Kidney epithelial cell (primary cell): Measurements from ENCODE around the gene TMEM192. TPM values are rescaled to one million over a fixed set of nuclear protein-coding genes. Genes with fewer than 3 reads are reported as not detected.

ENCODE experiments used
- DNase-seq: peaks from one replicate; pipeline ENCODE4 v3.0.0-alpha.2; 2010; ENCODE audit warnings: low read depth
- H3K27me3 ChIP-seq: 2 replicates; pipeline ENCODE4 v1.6.0; 2011; ENCODE audit warnings: low read length; ENCODE audit not compliant: control insufficient read depth, insufficient read depth
- H3K36me3 ChIP-seq: 2 replicates; pipeline ENCODE4 v1.5.1; 2011; ENCODE audit warnings: low read length; ENCODE audit not compliant: control insufficient read depth, insufficient read depth
- H3K4me3 ChIP-seq: 2 replicates; pipeline ENCODE4 v1.5.1; 2011; ENCODE audit warnings: low read depth, mild to moderate bottlenecking, control low read depth, low read length
- CTCF ChIP-seq: IDR thresholded peaks from 2 replicates; pipeline ENCODE4 v1.5.1; 2011; ENCODE audit warnings: mild to moderate bottlenecking, moderate library complexity, low read length, control low read depth, inconsistent platforms; ENCODE audit not compliant: insufficient read depth, poor library complexity, severe bottlenecking
- total RNA-seq: library from RNA; depleted of rRNA; stranded (reverse); fragments of >200 nt; gene quantifications from 2 replicates; pipeline ENCODE4 v1.2.3, GENCODE V29; 2015

TMEM192 gene
- total RNA-seq, 1 donor from 2014 or later: 21.1 TPM

GRCh38 chr4:165150545-165150944 is 37.9 kb upstream of the TMEM192 start:
- H3K27me3 ChIP-seq: no peaks in the 10 kb centered on the region
- no peak overlapping the region for H3K4me3 ChIP-seq
- H3K36me3 ChIP-seq: no peaks in the 10 kb centered on the region
- TF ChIP-seq CTCF: no peak
- DNase-seq: no peak

- Histone ChIP-seq H3K4me3 (no peak overlapping the region), H3K36me3 (no peaks in the 10 kb centered on the region), H3K27me3 (no peaks in the 10 kb centered on the region)
- no peak for DNase-seq
- no peak for TF ChIP-seq CTCF
Measured at GRCh38 chr4:165138843-165139242, 26.2 kb upstream of the TMEM192 start.

GRCh38 chr4:165137205-165137604 is 24.5 kb upstream of the TMEM192 start:
- TF ChIP-seq CTCF: no peak

GRCh38 chr4:165136529-165136928 is 23.9 kb upstream of the TMEM192 start:
- Histone ChIP-seq H3K4me3 (no peak overlapping the region), H3K36me3 (no peaks in the 10 kb centered on the region), H3K27me3 (no peaks in the 10 kb centered on the region)
- TF ChIP-seq CTCF: no peak
- no peak for DNase-seq

More at GRCh38 chr4:165137205-165137604, 24.5 kb upstream of the TMEM192 start:
- Histone ChIP-seq H3K4me3 (no peak overlapping the region), H3K36me3 (no peaks in the 10 kb centered on the region), H3K27me3 (no peaks in the 10 kb centered on the region)
- no peak for DNase-seq

GRCh38 chr4:165133150-165133549 is 20.5 kb upstream of the TMEM192 start:
- TF ChIP-seq CTCF: no peak
- H3K36me3 ChIP-seq: no peaks in the 10 kb centered on the region
- no peaks in the 10 kb centered on the region for H3K27me3 ChIP-seq
- no peak for DNase-seq
- H3K4me3 ChIP-seq: no peak overlapping the region

GRCh38 chr4:165131247-165131832 is 18.7 kb upstream of the TMEM192 start:
- H3K36me3 ChIP-seq: no peaks in the 10 kb centered on the region
- no peaks in the 10 kb centered on the region for H3K27me3 ChIP-seq
- no peak for DNase-seq
- peak; percentile 86 for TF ChIP-seq CTCF
- H3K4me3 ChIP-seq: no peak overlapping the region
